Measurements from ENCODE around the gene HSPA12B.

HSPA12B gene

DNA sequence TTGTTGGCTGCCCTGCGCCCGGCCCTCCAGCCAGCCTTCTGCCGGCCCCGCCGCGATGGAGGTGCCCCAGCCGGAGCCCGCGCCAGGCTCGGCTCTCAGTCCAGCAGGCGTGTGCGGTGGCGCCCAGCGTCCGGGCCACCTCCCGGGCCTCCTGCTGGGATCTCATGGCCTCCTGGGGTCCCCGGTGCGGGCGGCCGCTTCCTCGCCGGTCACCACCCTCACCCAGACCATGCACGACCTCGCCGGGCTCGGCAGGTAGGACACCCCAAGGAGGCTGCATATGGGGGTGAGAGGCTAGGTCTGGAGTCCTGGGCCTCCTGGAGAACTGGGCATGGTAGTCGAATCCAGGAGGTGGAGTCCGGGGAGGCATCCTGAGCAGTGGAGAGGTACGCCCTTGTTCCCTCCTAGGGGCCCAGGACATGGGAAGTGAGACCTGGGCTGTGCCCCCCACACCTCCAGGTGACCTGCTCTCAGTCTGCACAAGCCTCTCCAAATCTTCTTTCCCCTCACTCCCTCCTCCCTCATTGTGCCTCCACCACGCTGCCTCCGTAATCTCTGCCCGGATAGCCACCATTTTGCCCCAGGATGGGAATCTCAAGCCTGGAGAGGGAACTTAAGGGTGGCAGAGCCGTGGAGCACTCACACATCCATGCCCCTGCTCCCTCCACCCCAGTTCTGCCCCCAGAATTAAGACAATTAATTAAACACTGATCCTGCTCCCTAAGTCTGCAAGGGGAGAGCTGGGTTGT lies 64.2 kb downstream of the HSPA12B start:
- Histone ChIP-seq H3K4me1 (ENCODE audit: control insufficient read depth in 1 of 2, insufficient read depth in 2 of 2, low read length in 2 of 2) (peaks cover 20 to 49% of the 10 kb centered on the region in 2 donors), H3K4me3 (ENCODE audit: low read depth in 1 of 2, low read length in 2 of 2) (peak overlapping the region; percentile 51 to 76), H3K27ac (ENCODE audit: low read length) (peak overlapping the region; percentile 86), H3K9me3 (ENCODE audit: control insufficient read depth in 1 of 2, low read length in 2 of 2) (no peaks in the 10 kb centered on the region), H3K36me3 (ENCODE audit: control insufficient read depth in 1 of 2, insufficient read depth in 2 of 2, low read length in 2 of 2) (peaks cover 6 to 19% of the 10 kb centered on the region in 2 donors), H3K27me3 (ENCODE audit: low read depth, low read length) (no peaks in the 10 kb centered on the region)

DNA sequence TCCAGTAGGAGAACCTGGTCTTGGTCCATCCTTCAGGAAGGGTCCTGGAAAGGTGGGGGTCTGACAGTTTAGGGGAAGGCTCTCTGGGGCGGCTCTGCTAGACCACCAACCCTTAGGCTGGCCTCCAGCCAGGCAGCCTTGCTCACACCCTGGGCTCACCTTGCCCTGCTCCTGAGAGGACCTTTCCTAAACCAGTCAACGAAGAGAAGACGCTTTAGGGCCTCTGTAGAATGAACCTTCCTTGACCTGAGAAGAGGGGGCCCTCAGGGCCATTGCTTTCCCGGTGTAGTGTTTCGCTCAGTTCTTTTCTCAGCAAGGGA lies 64.7 kb downstream of the HSPA12B start:
- no peaks in the 10 kb centered on the region for H3K27me3 ChIP-seq (ENCODE audit: low read depth, low read length)
- H3K27ac ChIP-seq (ENCODE audit: low read length) = peak overlapping the region; percentile 86
- no peaks in the 10 kb centered on the region for H3K9me3 ChIP-seq (ENCODE audit: control insufficient read depth in 1 of 2, low read length in 2 of 2)
- H3K4me3 ChIP-seq (ENCODE audit: low read depth in 1 of 2, low read length in 2 of 2) = peak overlapping the region; percentile 51 to 76
- peaks cover 9 to 25% of the 10 kb centered on the region in 2 donors for H3K36me3 ChIP-seq (ENCODE audit: control insufficient read depth in 1 of 2, insufficient read depth in 2 of 2, low read length in 2 of 2)
- H3K4me1 ChIP-seq (ENCODE audit: control insufficient read depth in 1 of 2, insufficient read depth in 2 of 2, low read length in 2 of 2) = peaks cover 20 to 49% of the 10 kb centered on the region in 2 donors

DNA sequence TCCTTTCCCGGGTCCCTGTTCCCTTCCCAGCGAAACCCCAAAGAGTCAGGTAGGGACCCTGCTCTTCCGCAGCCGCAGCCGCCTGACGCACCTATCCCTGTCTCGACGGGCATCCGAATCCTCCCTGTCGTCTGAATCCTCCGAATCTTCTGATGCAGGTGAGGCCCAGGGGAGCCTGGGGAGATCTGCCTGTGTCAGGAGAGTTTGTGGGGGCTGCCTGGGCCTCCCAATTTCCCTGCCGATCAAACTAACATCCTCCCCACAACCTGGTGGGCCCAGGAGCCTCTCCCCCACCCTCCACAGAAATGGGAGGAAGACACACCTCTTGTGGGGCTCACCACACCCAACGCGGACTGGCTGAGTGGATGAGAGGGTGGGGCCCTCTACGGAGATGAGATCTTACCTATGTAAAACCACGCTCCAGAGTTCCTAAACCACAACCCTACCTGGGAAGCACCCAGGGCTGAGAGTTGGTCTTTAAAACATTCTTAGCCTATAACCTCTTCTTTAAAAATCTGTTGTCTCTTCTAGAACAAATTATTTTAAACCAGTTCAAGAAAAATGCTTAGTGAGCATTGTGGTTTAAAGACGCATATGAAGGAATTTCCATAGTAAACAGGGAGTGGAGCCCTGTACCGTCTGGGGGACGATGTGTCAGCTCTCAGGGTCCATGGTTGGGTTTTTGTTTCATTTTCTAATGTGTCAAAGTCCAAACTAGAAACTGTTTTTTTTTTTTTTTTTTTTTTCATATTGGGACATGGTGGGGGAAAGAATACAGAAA lies 65.3 kb downstream of the HSPA12B start:
- Histone ChIP-seq H3K4me3 (ENCODE audit: low read depth in 1 of 2, low read length in 2 of 2) (peak overlapping the region; percentile 51 to 76), H3K9me3 (ENCODE audit: control insufficient read depth in 1 of 2, low read length in 2 of 2) (no peaks in the 10 kb centered on the region), H3K27me3 (ENCODE audit: low read depth, low read length) (no peaks in the 10 kb centered on the region), H3K27ac (ENCODE audit: low read length) (peak overlapping the region; percentile 86), H3K4me1 (ENCODE audit: control insufficient read depth in 1 of 2, insufficient read depth in 2 of 2, low read length in 2 of 2) (peaks cover 20 to 49% of the 10 kb centered on the region in 2 donors), H3K36me3 (ENCODE audit: control insufficient read depth in 1 of 2, insufficient read depth in 2 of 2, low read length in 2 of 2) (peaks cover 14 to 31% of the 10 kb centered on the region in 2 donors)

DNA sequence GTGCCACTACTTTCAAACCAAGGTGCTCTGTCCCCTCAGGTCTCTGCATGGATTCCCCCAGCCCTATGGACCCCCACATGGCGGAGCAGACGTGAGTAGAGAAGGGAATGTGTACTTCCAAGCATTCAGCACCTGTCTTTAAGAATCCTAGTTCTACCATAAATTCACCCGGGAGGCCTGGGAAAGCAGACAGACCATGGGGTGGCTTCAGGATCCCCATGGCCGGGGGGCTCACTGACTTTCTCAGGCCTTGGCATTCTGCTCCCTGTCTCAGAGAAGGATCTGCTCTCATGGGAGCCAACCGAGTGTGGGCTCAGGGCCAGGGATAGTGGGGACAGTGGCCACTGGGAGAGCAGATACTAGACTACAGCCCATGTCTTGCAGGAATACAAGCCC lies 65.9 kb downstream of the HSPA12B start:
- peak overlapping the region; percentile 86 for H3K27ac ChIP-seq (ENCODE audit: low read length)
- H3K4me3 ChIP-seq (ENCODE audit: low read depth in 1 of 2, low read length in 2 of 2) = peak overlapping the region in 1 of 2 donors; percentile 51
- H3K36me3 ChIP-seq (ENCODE audit: control insufficient read depth in 1 of 2, insufficient read depth in 2 of 2, low read length in 2 of 2) = peaks cover 17 to 37% of the 10 kb centered on the region in 2 donors
- H3K27me3 ChIP-seq (ENCODE audit: low read depth, low read length) = no peaks in the 10 kb centered on the region
- no peaks in the 10 kb centered on the region for H3K9me3 ChIP-seq (ENCODE audit: control insufficient read depth in 1 of 2, low read length in 2 of 2)
- H3K4me1 ChIP-seq (ENCODE audit: control insufficient read depth in 1 of 2, insufficient read depth in 2 of 2, low read length in 2 of 2) = peaks cover 20 to 49% of the 10 kb centered on the region in 2 donors

DNA sequence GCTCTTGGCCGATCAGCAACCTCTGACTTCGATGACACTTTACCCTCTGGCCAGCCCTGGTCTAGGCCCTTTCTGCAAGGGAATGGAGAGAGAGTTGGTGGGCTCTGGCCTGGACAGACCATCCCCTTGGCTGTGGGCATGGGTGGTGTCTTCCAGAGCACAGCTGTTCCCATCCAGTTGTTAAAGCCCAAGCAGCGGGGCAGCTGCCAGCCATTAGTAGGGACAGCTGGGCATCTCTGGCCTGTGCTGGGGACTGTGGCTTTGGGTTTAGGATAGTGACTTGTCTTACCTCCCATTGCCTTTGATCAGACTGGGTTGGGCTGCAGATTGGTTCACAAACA lies 66.4 kb downstream of the HSPA12B start:
- no peak overlapping the region for H3K4me3 ChIP-seq (ENCODE audit: low read depth in 1 of 2, low read length in 2 of 2)
- peaks cover 20 to 49% of the 10 kb centered on the region in 2 donors for H3K4me1 ChIP-seq (ENCODE audit: control insufficient read depth in 1 of 2, insufficient read depth in 2 of 2, low read length in 2 of 2)
- no peak overlapping the region for H3K27ac ChIP-seq (ENCODE audit: low read length)
- no peaks in the 10 kb centered on the region for H3K9me3 ChIP-seq (ENCODE audit: control insufficient read depth in 1 of 2, low read length in 2 of 2)
- H3K36me3 ChIP-seq (ENCODE audit: control insufficient read depth in 1 of 2, insufficient read depth in 2 of 2, low read length in 2 of 2) = peaks cover 20 to 42% of the 10 kb centered on the region in 2 donors
- H3K27me3 ChIP-seq (ENCODE audit: low read depth, low read length) = no peaks in the 10 kb centered on the region

DNA sequence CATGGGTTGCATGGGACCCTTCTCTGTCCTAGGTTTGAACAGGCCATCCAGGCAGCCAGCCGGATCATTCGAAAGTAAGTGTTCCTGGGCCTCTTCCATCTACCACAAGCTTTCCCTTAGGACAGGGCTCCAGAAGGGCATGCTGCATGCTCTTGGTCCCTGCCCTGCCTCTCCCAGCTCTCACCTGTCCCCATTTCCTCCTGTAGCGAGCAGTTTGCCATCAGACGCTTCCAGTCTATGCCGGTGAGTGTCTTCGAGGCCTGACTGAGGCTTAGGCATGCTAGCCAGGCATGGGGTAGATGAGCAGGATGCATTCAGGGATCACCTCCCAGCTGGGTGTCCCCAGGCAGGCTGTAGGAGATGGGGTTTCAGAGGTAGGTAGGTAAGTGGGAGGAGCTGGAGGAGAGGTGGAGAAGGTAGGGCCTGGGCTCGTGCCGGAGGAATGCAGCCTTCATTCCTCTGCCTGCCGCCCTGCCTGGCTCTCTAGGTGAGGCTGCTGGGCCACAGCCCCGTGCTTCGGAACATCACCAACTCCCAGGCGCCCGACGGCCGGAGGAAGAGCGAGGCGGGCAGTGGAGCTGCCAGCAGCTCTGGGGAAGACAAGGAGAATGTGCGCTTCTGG lies 67.9 kb downstream of the HSPA12B start:
- H3K9me3 ChIP-seq (ENCODE audit: control insufficient read depth in 1 of 2, low read length in 2 of 2) = no peaks in the 10 kb centered on the region
- peaks cover 31 to 47% of the 10 kb centered on the region in 2 donors for H3K36me3 ChIP-seq (ENCODE audit: control insufficient read depth in 1 of 2, insufficient read depth in 2 of 2, low read length in 2 of 2)
- H3K27me3 ChIP-seq (ENCODE audit: low read depth, low read length) = no peaks in the 10 kb centered on the region
- H3K4me3 ChIP-seq (ENCODE audit: low read depth in 1 of 2, low read length in 2 of 2) = no peak overlapping the region
- H3K4me1 ChIP-seq (ENCODE audit: control insufficient read depth in 1 of 2, insufficient read depth in 2 of 2, low read length in 2 of 2) = peaks cover 22 to 40% of the 10 kb centered on the region in 2 donors
- H3K27ac ChIP-seq (ENCODE audit: low read length) = no peak overlapping the region

DNA sequence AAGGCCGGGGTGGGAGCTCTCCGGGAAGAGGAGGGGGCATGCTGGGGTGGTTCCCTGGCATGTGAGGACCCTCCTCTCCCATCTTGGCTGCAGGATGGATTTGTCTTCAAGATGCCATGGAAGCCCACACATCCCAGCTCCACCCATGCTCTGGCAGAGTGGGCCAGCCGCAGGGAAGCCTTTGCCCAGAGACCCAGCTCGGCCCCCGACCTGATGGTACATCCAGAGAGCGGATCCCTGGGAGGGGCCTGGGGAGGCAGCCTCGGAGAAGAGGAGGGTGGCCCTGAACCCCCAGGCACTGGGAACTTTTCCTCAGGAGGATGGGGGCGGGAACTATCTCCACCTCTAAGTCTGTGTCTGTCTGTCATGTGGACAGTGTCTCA lies 68.4 kb downstream of the HSPA12B start:
- Histone ChIP-seq H3K9me3 (ENCODE audit: control insufficient read depth in 1 of 2, low read length in 2 of 2) (no peaks in the 10 kb centered on the region), H3K27me3 (ENCODE audit: low read depth, low read length) (no peaks in the 10 kb centered on the region), H3K4me1 (ENCODE audit: control insufficient read depth in 1 of 2, insufficient read depth in 2 of 2, low read length in 2 of 2) (peaks cover 26 to 44% of the 10 kb centered on the region in 2 donors), H3K27ac (ENCODE audit: low read length) (no peak overlapping the region), H3K36me3 (ENCODE audit: control insufficient read depth in 1 of 2, insufficient read depth in 2 of 2, low read length in 2 of 2) (peaks cover 34 to 45% of the 10 kb centered on the region in 2 donors), H3K4me3 (ENCODE audit: low read depth in 1 of 2, low read length in 2 of 2) (no peak overlapping the region)

DNA sequence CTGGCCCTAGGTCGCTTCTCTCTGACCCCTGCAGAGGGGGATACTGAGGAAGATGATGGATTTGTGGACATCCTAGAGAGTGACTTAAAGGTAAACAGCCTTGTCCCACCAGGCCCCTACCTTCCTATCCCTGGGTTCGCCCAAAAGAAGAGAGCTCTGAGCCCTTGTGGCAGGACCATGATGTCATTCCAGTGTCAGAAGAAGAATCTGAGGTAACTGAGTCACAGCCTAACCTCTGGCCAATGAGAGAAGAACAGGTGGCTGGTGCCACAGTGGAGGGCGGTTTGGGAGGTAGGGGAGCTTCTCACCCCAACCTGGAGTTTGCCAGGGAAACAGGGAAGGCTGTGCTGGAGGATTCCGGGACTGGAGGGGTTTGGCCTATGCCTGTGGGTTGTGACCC lies 68.8 kb downstream of the HSPA12B start:
- Histone ChIP-seq H3K4me1 (ENCODE audit: control insufficient read depth in 1 of 2, insufficient read depth in 2 of 2, low read length in 2 of 2) (peaks cover 26 to 48% of the 10 kb centered on the region in 2 donors), H3K9me3 (ENCODE audit: control insufficient read depth in 1 of 2, low read length in 2 of 2) (no peaks in the 10 kb centered on the region), H3K27me3 (ENCODE audit: low read depth, low read length) (no peaks in the 10 kb centered on the region), H3K4me3 (ENCODE audit: low read depth in 1 of 2, low read length in 2 of 2) (no peak overlapping the region), H3K36me3 (ENCODE audit: control insufficient read depth in 1 of 2, insufficient read depth in 2 of 2, low read length in 2 of 2) (peaks cover 34 to 44% of the 10 kb centered on the region in 2 donors), H3K27ac (ENCODE audit: low read length) (no peak overlapping the region)

DNA sequence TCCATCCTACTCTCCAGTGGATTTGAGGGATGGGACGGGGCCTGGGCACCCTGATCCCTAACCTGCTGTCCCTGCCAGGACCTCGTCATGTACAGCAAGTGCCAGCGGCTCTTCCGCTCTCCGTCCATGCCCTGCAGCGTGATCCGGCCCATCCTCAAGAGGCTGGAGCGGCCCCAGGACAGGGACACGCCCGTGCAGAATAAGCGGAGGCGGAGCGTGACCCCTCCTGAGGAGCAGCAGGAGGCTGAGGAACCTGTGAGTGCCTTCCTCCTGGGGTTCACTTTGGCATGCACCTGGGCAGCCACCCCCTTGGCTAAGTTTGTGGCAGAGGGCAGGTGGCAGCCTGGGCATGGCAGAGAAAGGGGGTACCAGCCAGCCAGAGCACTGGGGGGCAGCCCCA lies 69.4 kb downstream of the HSPA12B start:
- no peak overlapping the region for H3K4me3 ChIP-seq (ENCODE audit: low read depth in 1 of 2, low read length in 2 of 2)
- H3K4me1 ChIP-seq (ENCODE audit: control insufficient read depth in 1 of 2, insufficient read depth in 2 of 2, low read length in 2 of 2) = peaks cover 27 to 48% of the 10 kb centered on the region in 2 donors
- H3K27ac ChIP-seq (ENCODE audit: low read length) = no peak overlapping the region
- H3K36me3 ChIP-seq (ENCODE audit: control insufficient read depth in 1 of 2, insufficient read depth in 2 of 2, low read length in 2 of 2) = peaks cover 34 to 44% of the 10 kb centered on the region in 2 donors
- H3K9me3 ChIP-seq (ENCODE audit: control insufficient read depth in 1 of 2, low read length in 2 of 2) = no peaks in the 10 kb centered on the region
- no peaks in the 10 kb centered on the region for H3K27me3 ChIP-seq (ENCODE audit: low read depth, low read length)

Measured in muscle layer of duodenum (tissue), 2 donors.